HEK293 (cell line): ENCODE results near the gene NFIC.
A peak's percentile ranks its signal among the peaks of the same experiment; 100 is the strongest.

Experiments used
- CTCF ChIA-PET: fragments of 350-600 bp; formaldehyde crosslinking; extraction: SDS; loops from one replicate; lab custom pipeline; 2021; ENCODE audit warnings: antibody characterized with exemption; lab: Yijun Ruan, JAX
- POLR2A ChIA-PET: fragments of 300-600 bp; formaldehyde crosslinking; extraction: SDS; loops from one replicate; lab custom pipeline; 2020; ENCODE audit warnings: antibody characterized with exemption, inconsistent platforms; lab: Yijun Ruan, JAX
- H3K27ac ChIP-seq: fragments of 200-500 bp; sonication (Bioruptor generic); 2 replicates; pipeline ENCODE4 v1.5.1; 2014; ENCODE audit warnings: low read depth, low read length, control low read depth, inconsistent platforms; ENCODE audit errors: extremely low read depth
- H3K36me3 ChIP-seq, 2 experiments: fragments of 200-500 bp in 1 of 2; sonication (Bioruptor generic) in 1 of 2; 1 replicate in 1 of 2; 2 replicates in 1 of 2; pipeline ENCODE4 v1.5.1; 2014 to 2017; ENCODE audit warnings: inconsistent platforms in 2 of 2, low read length in 2 of 2; ENCODE audit not compliant: control insufficient read depth in 2 of 2, insufficient read depth in 1 of 2
- H3K4me1 ChIP-seq: fragments of 200-500 bp; sonication (Bioruptor generic); 2 replicates; pipeline ENCODE4 v1.5.1; 2014; ENCODE audit warnings: mild to moderate bottlenecking, low read length, inconsistent platforms; ENCODE audit not compliant: control insufficient read depth, insufficient read depth
- H3K4me3 ChIP-seq: 2 replicates; pipeline ENCODE4 v1.5.1; 2011; ENCODE audit warnings: low read depth, mild to moderate bottlenecking, control low read depth, low read length, moderate library complexity
- H3K9me3 ChIP-seq: fragments of 200-500 bp; sonication (Bioruptor generic); 2 replicates; pipeline ENCODE4 v1.5.1; 2014; ENCODE audit warnings: low read depth, low read length, inconsistent platforms; ENCODE audit not compliant: control insufficient read depth, insufficient read depth
- FEZF1 ChIP-seq: fragments of 450-650 bp; formaldehyde crosslinking; IDR thresholded peaks from 2 replicates; pipeline ENCODE4 v1.5.1; 2016; ENCODE audit warnings: missing biosample characterization, missing genetic modification characterization
- GFI1B ChIP-seq: fragments of 450-650 bp; formaldehyde crosslinking; IDR thresholded peaks from 2 replicates; pipeline ENCODE4 v1.5.1; 2016; ENCODE audit warnings: missing biosample characterization, missing genetic modification characterization
- SETDB1 ChIP-seq: IDR thresholded peaks from one replicate; pipeline ENCODE4 v1.6.1; 2017; ENCODE audit warnings: mild to moderate bottlenecking, low read length, moderate library complexity, mixed read lengths; ENCODE audit not compliant: insufficient read length
- ZBTB26 ChIP-seq: fragments of 450-650 bp; formaldehyde crosslinking; optimal IDR thresholded peaks from 2 replicates; pipeline ENCODE3; 2016; ENCODE audit warnings: missing biosample characterization, mild to moderate bottlenecking, missing genetic modification characterization
- ZNF133 ChIP-seq: fragments of 450-650 bp; formaldehyde crosslinking; IDR thresholded peaks from 2 replicates; pipeline ENCODE4 v1.5.1; 2016; ENCODE audit warnings: missing biosample characterization, missing genetic modification characterization
- ZNF2 ChIP-seq: fragments of 450-650 bp; formaldehyde crosslinking; IDR thresholded peaks from 2 replicates; pipeline ENCODE4 v1.5.1; 2016; ENCODE audit warnings: missing biosample characterization, missing genetic modification characterization
- ZNF202 ChIP-seq: fragments of 450-650 bp; formaldehyde crosslinking; IDR thresholded peaks from 2 replicates; pipeline ENCODE4 v1.5.1; 2016; ENCODE audit warnings: missing biosample characterization, missing genetic modification characterization, borderline replicate concordance
- ZNF354C ChIP-seq: fragments of 450-650 bp; formaldehyde crosslinking; IDR thresholded peaks from 2 replicates; pipeline ENCODE4 v1.5.1; 2016; ENCODE audit warnings: missing biosample characterization, missing genetic modification characterization, low read depth, borderline replicate concordance
- ZNF600 ChIP-seq: fragments of 450-650 bp; formaldehyde crosslinking; IDR thresholded peaks from 2 replicates; pipeline ENCODE4 v1.5.1; 2016; ENCODE audit warnings: missing biosample characterization, missing genetic modification characterization
- ZNF768 ChIP-seq: fragments of 450-650 bp; formaldehyde crosslinking; IDR thresholded peaks from 2 replicates; pipeline ENCODE4 v1.5.1; 2018; ENCODE audit warnings: missing biosample characterization, mild to moderate bottlenecking, missing genetic modification characterization
- TF ChIP-seq, protein P1 (sequence below): fragments of 450-650 bp; formaldehyde crosslinking; IDR thresholded peaks from 2 replicates; pipeline ENCODE4 v1.5.1; 2016; ENCODE audit warnings: missing biosample characterization, missing genetic modification characterization
- TF ChIP-seq, protein P2 (sequence below): fragments of 450-650 bp; formaldehyde crosslinking; IDR thresholded peaks from 2 replicates; pipeline ENCODE4 v1.5.1; 2017; ENCODE audit warnings: missing biosample characterization, missing genetic modification characterization
- TF ChIP-seq, protein P3 (sequence below): fragments of 450-650 bp; formaldehyde crosslinking; IDR thresholded peaks from 2 replicates; pipeline ENCODE4 v1.5.1; 2017; ENCODE audit warnings: missing biosample characterization, missing genetic modification characterization

The NFIC gene

DNA sequence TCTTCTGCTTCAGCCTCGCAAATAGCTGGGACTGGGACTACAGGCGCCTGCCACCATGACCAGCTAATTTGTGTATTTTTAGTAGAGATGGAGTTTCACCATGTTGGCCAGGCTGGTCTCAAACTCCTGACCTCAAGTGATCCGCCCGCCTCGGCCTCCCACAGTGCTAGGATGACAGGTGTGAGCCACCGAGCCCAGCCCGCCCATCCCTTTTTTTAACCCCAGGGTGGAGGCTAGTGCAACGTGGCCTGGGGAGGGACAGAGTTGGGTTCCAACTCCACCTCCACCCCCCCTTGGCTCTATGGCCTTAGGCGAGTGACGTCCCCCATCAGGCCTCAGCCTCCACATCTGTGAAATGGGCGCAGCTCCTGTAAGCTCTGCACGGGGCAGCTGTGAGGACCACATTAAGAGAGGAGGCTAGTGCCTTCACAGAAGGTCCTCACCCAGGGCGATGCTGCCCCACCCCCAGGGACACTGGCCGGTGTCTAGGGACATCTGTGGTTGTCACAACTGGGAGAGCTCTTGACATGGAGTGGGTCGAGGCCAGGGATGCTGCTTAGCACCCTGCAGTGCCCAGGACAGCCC, 76.2 kb downstream of the NFIC start (continued):
- TF ChIP-seq, protein P1, sequence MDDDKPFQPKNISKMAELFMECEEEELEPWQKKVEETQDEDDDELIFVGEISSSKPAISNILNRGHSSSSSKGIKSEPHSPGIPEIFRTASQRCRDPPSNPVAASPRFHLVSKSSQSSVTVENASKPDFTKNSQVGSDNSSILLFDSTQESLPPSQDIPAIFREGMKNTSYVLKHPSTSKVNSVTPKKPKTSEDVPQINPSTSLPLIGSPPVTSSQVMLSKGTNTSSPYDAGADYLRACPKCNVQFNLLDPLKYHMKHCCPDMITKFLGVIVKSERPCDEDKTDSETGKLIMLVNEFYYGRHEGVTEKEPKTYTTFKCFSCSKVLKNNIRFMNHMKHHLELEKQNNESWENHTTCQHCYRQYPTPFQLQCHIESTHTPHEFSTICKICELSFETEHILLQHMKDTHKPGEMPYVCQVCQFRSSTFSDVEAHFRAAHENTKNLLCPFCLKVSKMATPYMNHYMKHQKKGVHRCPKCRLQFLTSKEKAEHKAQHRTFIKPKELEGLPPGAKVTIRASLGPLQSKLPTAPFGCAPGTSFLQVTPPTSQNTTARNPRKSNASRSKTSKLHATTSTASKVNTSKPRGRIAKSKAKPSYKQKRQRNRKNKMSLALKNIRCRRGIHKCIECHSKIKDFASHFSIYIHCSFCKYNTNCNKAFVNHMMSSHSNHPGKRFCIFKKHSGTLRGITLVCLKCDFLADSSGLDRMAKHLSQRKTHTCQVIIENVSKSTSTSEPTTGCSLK: no peak
- no peak for TF ChIP-seq ZNF133 (tag by site-specific recombination)
- no peak for TF ChIP-seq ZNF202 (tag by site-specific recombination)

GRCh38 chr19:3443840-3444694, 77.7 kb downstream of the NFIC start:
- no peaks in the 10 kb centered on the region for H3K9me3 ChIP-seq
- H3K4me3 ChIP-seq: no peak overlapping the region
- ChIA-PET POLR2A (no interaction called here), CTCF (no interaction called here)
- peaks cover 2 to 27% of the 10 kb centered on the region in 2 experiments; a peak in 2 of 3 replicates for H3K36me3 ChIP-seq
- TF ChIP-seq ZNF600: 0 out of 2 replicates have a peak, but pooled peaks have one; percentile 34
- TF ChIP-seq, protein P2, sequence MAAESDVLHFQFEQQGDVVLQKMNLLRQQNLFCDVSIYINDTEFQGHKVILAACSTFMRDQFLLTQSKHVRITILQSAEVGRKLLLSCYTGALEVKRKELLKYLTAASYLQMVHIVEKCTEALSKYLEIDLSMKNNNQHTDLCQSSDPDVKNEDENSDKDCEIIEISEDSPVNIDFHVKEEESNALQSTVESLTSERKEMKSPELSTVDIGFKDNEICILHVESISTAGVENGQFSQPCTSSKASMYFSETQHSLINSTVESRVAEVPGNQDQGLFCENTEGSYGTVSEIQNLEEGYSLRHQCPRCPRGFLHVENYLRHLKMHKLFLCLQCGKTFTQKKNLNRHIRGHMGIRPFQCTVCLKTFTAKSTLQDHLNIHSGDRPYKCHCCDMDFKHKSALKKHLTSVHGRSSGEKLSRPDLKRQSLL (tag by site-specific recombination): no peak
- H3K27ac ChIP-seq: no peak overlapping the region
- no peaks in the 10 kb centered on the region for H3K4me1 ChIP-seq

- TF ChIP-seq FEZF1 (tag by site-specific recombination): peak; percentile 17; the same call in 1 of the 2 replicates
- no peak for TF ChIP-seq ZNF354C (tag by site-specific recombination)
- no peak for TF ChIP-seq GFI1B (tag by site-specific recombination)
- no peak for TF ChIP-seq SETDB1
- TF ChIP-seq, protein P3, sequence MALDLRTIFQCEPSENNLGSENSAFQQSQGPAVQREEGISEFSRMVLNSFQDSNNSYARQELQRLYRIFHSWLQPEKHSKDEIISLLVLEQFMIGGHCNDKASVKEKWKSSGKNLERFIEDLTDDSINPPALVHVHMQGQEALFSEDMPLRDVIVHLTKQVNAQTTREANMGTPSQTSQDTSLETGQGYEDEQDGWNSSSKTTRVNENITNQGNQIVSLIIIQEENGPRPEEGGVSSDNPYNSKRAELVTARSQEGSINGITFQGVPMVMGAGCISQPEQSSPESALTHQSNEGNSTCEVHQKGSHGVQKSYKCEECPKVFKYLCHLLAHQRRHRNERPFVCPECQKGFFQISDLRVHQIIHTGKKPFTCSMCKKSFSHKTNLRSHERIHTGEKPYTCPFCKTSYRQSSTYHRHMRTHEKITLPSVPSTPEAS (tag by site-specific recombination): 0 out of 2 replicates have a peak, but pooled peaks have one; percentile 15
- no peak for TF ChIP-seq ZNF768 (tag by site-specific recombination)
- no peak for TF ChIP-seq ZNF2 (tag by site-specific recombination)
- TF ChIP-seq ZBTB26: peak; percentile 25
- no peak overlapping the region for H3K4me3 ChIP-seq
- ChIA-PET POLR2A (no interaction called here), CTCF (no interaction called here)
- no peaks in the 10 kb centered on the region for H3K9me3 ChIP-seq
- no peaks in the 10 kb centered on the region for H3K4me1 ChIP-seq
- H3K36me3 ChIP-seq: peaks cover 0 to 30% of the 10 kb centered on the region in 2 experiments; a peak in 2 of 3 replicates
- H3K27ac ChIP-seq: no peak overlapping the region
These were observed 78.4 kb downstream of the NFIC start for GRCh38 chr19:3444695-3445234.
